ENCODE data around the gene FNBP1. TPM values are rescaled to one million over a fixed set of nuclear protein-coding genes. Genes with fewer than 3 reads are reported as not detected.

FNBP1 gene
- total RNA-seq, 1 donor from 2014 or later = 87.2 TPM

GRCh38 chr9:129979071-129979745, 63.8 kb downstream of the FNBP1 start:
- H3K27me3 ChIP-seq = no peaks in the 10 kb centered on the region
- H3K4me3 ChIP-seq = no peak overlapping the region
- H3K4me1 ChIP-seq = peaks cover 0 to 8% of the 10 kb centered on the region in 2 donors
- TF ChIP-seq CTCF (IDR thresholded peaks at IDR 0.05) = no peak
- H3K9me3 ChIP-seq = no peaks in the 10 kb centered on the region
- H3K27ac ChIP-seq = no peak overlapping the region
- peaks cover 19 to 38% of the 10 kb centered on the region in 2 donors for H3K36me3 ChIP-seq
- no peak for DNase-seq (ENCODE audit: low spot score in 2 of 2)
- intact Hi-C loops (cut with DNase I) = no loop called here

DNA sequence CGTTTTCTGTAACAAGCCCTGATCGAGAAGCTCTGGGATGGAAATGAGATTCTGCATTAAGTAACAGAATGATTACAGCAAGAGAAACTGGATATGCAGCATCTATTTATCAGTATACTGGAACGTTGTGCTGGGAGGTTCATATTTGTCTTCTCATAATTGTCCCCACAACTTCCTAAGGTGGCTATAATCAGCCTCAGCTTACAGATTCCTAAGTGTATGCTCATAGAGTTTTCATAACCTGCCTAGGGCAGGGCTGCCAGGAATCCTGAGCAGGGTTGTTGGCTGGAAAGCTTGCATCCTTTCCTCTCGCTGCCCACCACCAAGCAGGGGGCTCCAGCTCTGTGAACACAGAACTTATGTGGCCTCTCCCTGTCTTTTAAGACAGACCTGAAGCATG, 70.2 kb downstream of the FNBP1 start:
- H3K27me3 ChIP-seq = no peaks in the 10 kb centered on the region
- TF ChIP-seq CTCF (IDR thresholded peaks at IDR 0.05) = no peak
- no peak overlapping the region for H3K4me3 ChIP-seq
- DNase-seq (ENCODE audit: low spot score in 2 of 2) = peak in 1 of 2 donors; percentile 30
- H3K36me3 ChIP-seq = peaks cover 22 to 47% of the 10 kb centered on the region in 2 donors
- H3K9me3 ChIP-seq = no peaks in the 10 kb centered on the region
- intact Hi-C loops (cut with DNase I) = no loop called here
- H3K27ac ChIP-seq = no peak overlapping the region
- peaks cover 3 to 17% of the 10 kb centered on the region in 2 donors for H3K4me1 ChIP-seq

DNA sequence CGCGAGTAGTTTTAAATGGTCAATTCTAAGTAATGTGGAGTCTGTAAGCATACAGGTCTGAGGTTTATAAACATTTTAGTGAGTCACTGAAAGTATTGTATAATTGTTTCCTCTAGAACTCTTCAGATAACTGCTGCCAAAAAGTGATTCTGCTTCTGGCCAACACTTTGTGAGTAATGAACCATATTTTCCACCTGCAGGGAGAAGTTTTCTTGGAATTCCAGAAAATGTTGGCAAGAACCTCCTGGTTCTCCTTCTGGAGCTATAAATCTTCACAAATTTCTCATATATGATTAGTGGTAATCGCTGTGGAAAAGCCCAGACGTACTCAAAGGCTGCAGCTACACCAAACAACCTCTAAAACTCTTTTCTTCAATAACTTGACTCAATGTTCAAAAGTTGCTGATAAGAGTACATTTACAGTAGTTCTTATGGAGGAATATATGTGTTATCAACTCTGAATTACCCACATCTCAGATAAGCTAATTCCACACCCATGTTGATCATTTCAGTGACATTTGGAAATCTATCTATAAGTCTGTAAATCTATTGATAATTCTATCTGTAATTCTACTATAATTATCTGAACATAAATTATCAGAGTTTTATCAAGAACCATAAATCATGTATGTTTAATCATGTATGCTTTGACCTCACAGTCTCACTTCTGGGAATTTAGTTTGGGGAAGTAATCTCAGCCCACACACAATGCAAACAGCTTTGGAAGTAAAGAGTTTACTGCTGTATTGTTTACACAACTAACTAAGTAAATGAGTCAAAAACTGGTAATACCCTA, 74.1 kb downstream of the FNBP1 start:
- Histone ChIP-seq H3K4me3 (no peak overlapping the region), H3K27me3 (no peaks in the 10 kb centered on the region), H3K9me3 (no peaks in the 10 kb centered on the region), H3K4me1 (peaks cover 3 to 39% of the 10 kb centered on the region in 2 donors), H3K27ac (peak overlapping the region; percentile 40 to 42), H3K36me3 (peaks cover 3 to 24% of the 10 kb centered on the region in 2 donors)
- peak in 1 of 2 donors; percentile 66 for DNase-seq (ENCODE audit: low spot score in 2 of 2)
- TF ChIP-seq CTCF (IDR thresholded peaks at IDR 0.05) = no peak
- intact Hi-C loops (cut with DNase I) = loop anchor here (2.0 kb wide), 1 partner anchor 84 kb away; no protein-coding TSS in a partner anchor

DNA sequence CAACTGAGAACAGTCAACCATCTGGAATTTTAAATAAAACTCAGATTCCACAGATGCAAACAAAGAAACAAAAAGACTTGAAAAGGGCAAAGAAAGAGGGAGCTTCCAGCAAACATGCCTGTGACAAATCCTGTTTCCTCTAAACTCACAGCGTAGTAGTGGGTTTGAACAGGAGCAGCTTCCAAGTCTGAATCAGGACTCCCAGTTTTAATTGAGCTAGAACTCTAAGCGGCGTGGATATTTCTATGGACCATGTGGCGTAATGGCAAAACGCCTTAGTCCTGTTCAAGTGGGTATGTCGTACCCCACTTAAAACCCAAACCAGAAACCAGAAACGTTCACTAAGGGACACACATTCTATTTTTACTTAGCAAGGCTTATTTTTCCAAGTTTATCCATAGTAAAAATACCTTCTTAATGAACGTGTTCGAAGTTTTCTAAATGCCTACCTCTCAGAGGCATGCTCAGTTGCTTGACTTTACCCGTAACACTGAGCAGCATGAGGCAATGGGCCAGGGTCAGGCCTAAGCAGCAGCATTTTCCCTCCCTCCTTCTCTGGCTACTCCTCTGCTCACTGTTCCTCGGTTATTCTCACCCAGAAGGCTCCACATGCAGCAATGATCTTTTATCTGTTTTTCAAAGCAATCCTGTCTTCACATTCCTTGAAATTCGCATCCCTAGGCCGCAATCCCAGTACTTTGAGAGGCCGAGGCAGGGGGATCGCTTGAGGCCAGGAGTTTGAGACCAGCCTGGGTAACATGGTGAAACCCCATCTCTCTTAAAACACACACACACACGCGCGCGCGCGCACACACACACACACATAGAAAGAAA, 77.9 kb downstream of the FNBP1 start:
- peak in 1 of 2 donors; percentile 64 for DNase-seq (ENCODE audit: low spot score in 2 of 2)
- Histone ChIP-seq H3K27me3 (no peaks in the 10 kb centered on the region), H3K9me3 (no peaks in the 10 kb centered on the region), H3K27ac (peak overlapping the region; percentile 84 to 88), H3K4me1 (peaks cover 3 to 46% of the 10 kb centered on the region in 2 donors), H3K36me3 (peaks cover 0 to 5% of the 10 kb centered on the region in 2 donors), H3K4me3 (no peak overlapping the region)
- no peak for TF ChIP-seq CTCF (IDR thresholded peaks at IDR 0.05)
- intact Hi-C loops (cut with DNase I) = loop anchor here (2.0 kb wide), 1 partner anchor 78 kb away; the partner anchor contains the start of gene FNBP1
